Loucy (cell line): ENCODE results near the gene CNTN5.

Source experiments
- H2AFZ ChIP-seq: fragments of 200-600 bp; sonication (generic); 2 replicates; pipeline ENCODE4 v1.6.0; 2016; ENCODE audit warnings: antibody characterized with exemption, mild to moderate bottlenecking, low read length, moderate library complexity
- H3F3A ChIP-seq: fragments of 200-600 bp; 2 replicates; pipeline ENCODE4 v1.6.0; 2016; ENCODE audit warnings: antibody characterized with exemption, low read depth, mild to moderate bottlenecking
- H3K27me3 ChIP-seq: fragments of 200-600 bp; sonication (generic); 2 replicates; pipeline ENCODE4 v1.6.1; 2014; ENCODE audit warnings: low read length, mild to moderate bottlenecking; ENCODE audit not compliant: insufficient read depth, poor library complexity, severe bottlenecking
- H3K36me3 ChIP-seq: fragments of 200-600 bp; sonication (generic); 2 replicates; pipeline ENCODE4 v1.6.1; 2016; ENCODE audit warnings: low read length; ENCODE audit not compliant: insufficient read depth
- H3K4me1 ChIP-seq: fragments of 200-600 bp; sonication (generic); 2 replicates; pipeline ENCODE4 v1.5.1; 2014; ENCODE audit warnings: low read length, mild to moderate bottlenecking; ENCODE audit not compliant: insufficient read depth, poor library complexity, severe bottlenecking
- H3K4me2 ChIP-seq: fragments of 200-600 bp; sonication (generic); 2 replicates; pipeline ENCODE4 v1.6.0; 2014; ENCODE audit warnings: antibody characterized with exemption, low read length, low read depth, mild to moderate bottlenecking; ENCODE audit not compliant: poor library complexity, severe bottlenecking
- H3K4me3 ChIP-seq: fragments of 200-600 bp; sonication (generic); 2 replicates; pipeline ENCODE4 v1.5.1; 2014; ENCODE audit warnings: low read length, mild to moderate bottlenecking, mixed read lengths; ENCODE audit not compliant: poor library complexity, severe bottlenecking
- H3K79me2 ChIP-seq: fragments of 200-600 bp; sonication (generic); 2 replicates; pipeline ENCODE4 v1.6.1; 2014; ENCODE audit warnings: low read length; ENCODE audit not compliant: insufficient read depth
- H3K9ac ChIP-seq: fragments of 200-600 bp; sonication (generic); 2 replicates; pipeline ENCODE4 v1.6.0; 2014; ENCODE audit warnings: mild to moderate bottlenecking, low read depth, low read length, moderate library complexity; ENCODE audit not compliant: poor library complexity, severe bottlenecking
- H3K9me2 ChIP-seq: fragments of 200-600 bp; sonication (generic); replicated peaks from 2 replicates; pipeline ENCODE4 v1.6.1; 2016; ENCODE audit warnings: low read depth, low read length, mixed read lengths
- H3K9me3 ChIP-seq: fragments of 200-600 bp; sonication (generic); 2 replicates; pipeline ENCODE4 v1.6.1; 2014; ENCODE audit warnings: mild to moderate bottlenecking, antibody characterized with exemption, low read length, low read depth; ENCODE audit not compliant: insufficient read depth
- H4K20me1 ChIP-seq: fragments of 200-600 bp; sonication (generic); 2 replicates; pipeline ENCODE4 v1.6.0; 2014; ENCODE audit warnings: antibody characterized with exemption, low read length, mild to moderate bottlenecking; ENCODE audit not compliant: insufficient read depth, poor library complexity, severe bottlenecking
- EZH2phosphoT487 ChIP-seq: fragments of 200-600 bp; IDR thresholded peaks from 2 replicates; pipeline ENCODE4 v1.6.1; 2018; ENCODE audit warnings: antibody characterized with exemption, mild to moderate bottlenecking, moderate library complexity, borderline replicate concordance
- TF ChIP-seq, protein P1 (sequence below): fragments of 200-600 bp; sonication (generic); conservative IDR thresholded peaks from 2 replicates; pipeline ENCODE4 v1.5.1; 2014; ENCODE audit warnings: mild to moderate bottlenecking, antibody characterized with exemption, low read length

The CNTN5 gene

DNA sequence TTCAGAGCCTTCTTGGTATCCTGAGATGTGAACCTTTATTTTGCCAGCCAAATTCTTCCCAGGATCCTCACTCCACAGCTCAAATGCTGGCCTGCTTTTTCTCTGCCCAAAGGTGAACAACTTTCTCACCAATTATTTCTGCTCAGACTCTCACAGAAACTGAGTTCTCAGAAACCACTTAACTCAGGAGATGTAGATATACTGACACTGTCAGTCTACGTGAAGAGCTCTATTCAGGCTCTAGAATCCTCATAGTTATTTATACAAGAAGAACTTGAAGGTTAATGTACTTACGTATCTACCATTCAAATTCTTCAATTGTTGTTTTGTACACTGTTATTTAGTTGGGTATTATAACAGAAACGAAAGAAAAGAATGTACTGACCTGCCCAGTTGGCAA, 666.1 kb downstream of the CNTN5 start:
- H3K9ac ChIP-seq, result no peak overlapping the region
- no peaks in the 10 kb centered on the region for H3K4me1 ChIP-seq
- no peaks in the 10 kb centered on the region for H4K20me1 ChIP-seq
- H3K79me2 ChIP-seq, result no peaks in the 10 kb centered on the region
- no peaks in the 10 kb centered on the region for H3K9me3 ChIP-seq
- H2AFZ ChIP-seq, result no peak overlapping the region
- H3K4me3 ChIP-seq, result no peak overlapping the region
- H3K36me3 ChIP-seq, result no peaks in the 10 kb centered on the region
- no peaks in the 10 kb centered on the region for H3K27me3 ChIP-seq
- TF ChIP-seq EZH2phosphoT487, result no peak
- TF ChIP-seq, protein P1, sequence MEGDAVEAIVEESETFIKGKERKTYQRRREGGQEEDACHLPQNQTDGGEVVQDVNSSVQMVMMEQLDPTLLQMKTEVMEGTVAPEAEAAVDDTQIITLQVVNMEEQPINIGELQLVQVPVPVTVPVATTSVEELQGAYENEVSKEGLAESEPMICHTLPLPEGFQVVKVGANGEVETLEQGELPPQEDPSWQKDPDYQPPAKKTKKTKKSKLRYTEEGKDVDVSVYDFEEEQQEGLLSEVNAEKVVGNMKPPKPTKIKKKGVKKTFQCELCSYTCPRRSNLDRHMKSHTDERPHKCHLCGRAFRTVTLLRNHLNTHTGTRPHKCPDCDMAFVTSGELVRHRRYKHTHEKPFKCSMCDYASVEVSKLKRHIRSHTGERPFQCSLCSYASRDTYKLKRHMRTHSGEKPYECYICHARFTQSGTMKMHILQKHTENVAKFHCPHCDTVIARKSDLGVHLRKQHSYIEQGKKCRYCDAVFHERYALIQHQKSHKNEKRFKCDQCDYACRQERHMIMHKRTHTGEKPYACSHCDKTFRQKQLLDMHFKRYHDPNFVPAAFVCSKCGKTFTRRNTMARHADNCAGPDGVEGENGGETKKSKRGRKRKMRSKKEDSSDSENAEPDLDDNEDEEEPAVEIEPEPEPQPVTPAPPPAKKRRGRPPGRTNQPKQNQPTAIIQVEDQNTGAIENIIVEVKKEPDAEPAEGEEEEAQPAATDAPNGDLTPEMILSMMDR, result no peak
- H3K4me2 ChIP-seq, result no peak overlapping the region
- no peaks in the 10 kb centered on the region for H3K9me2 ChIP-seq
- no peaks in the 10 kb centered on the region for H3F3A ChIP-seq

DNA sequence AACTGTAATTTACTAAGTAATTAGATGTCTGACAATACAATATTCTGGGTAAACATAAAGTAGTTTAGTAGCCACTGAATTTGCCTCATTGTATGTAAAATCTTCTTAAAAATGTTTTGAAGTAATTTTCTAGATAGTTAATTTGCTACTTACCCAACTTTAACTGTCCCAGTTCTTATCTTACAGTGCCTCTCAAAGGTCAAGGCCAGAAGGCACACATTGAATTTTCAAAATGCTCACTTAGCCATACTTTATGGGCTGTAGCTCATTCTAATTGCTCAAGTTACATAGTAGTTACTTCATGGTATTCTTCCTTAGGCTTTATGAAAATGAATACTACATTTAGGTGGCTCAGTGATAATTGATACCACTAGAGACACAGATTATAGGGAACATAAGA, 666.6 kb downstream of the CNTN5 start:
- Histone ChIP-seq H3K36me3 (no peaks in the 10 kb centered on the region), H3K9me2 (no peaks in the 10 kb centered on the region), H3K4me2 (no peak overlapping the region), H4K20me1 (no peaks in the 10 kb centered on the region), H3K4me3 (no peak overlapping the region), H3K79me2 (no peaks in the 10 kb centered on the region), H3K9ac (no peak overlapping the region), H3K27me3 (no peaks in the 10 kb centered on the region), H2AFZ (no peak overlapping the region), H3K4me1 (no peaks in the 10 kb centered on the region), H3K9me3 (no peaks in the 10 kb centered on the region), H3F3A (no peaks in the 10 kb centered on the region)
- TF ChIP-seq, protein P1, result no peak
- TF ChIP-seq EZH2phosphoT487, result no peak

DNA sequence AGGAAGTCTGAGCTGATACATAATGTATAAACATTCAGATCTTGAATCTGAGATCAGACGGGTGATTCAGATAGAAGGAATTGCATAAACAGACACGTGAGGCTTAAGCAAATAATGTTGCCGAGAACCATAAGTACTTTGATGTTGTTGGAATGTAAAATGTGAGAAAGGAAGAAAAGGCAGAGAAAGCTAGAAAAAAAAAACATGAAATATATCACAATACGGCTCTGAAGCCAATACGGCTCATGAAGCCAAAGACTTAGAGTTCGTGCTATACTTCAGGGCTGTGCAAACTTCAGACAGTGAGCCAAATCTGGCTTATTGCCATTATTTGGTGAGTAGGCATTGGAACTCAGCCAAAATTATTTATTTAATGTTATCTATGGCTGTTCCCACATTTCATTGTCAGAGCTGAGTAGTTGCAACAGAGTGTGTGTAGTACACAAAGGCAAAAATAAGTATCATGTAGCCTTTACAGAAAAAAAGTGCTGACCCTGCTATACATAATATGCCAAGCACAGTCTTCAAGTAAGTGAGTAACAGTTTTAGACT, 673.3 kb downstream of the CNTN5 start:
- Histone ChIP-seq H3K9me2 (no peaks in the 10 kb centered on the region), H3K4me1 (no peaks in the 10 kb centered on the region), H3F3A (no peaks in the 10 kb centered on the region), H4K20me1 (no peaks in the 10 kb centered on the region), H2AFZ (no peak overlapping the region), H3K79me2 (no peaks in the 10 kb centered on the region), H3K9ac (no peak overlapping the region), H3K4me3 (no peak overlapping the region), H3K9me3 (no peaks in the 10 kb centered on the region), H3K36me3 (no peaks in the 10 kb centered on the region), H3K27me3 (no peaks in the 10 kb centered on the region), H3K4me2 (no peak overlapping the region)
- TF ChIP-seq EZH2phosphoT487, result no peak
- TF ChIP-seq, protein P1, result no peak
